IPS-NIHi11 (cell line): ENCODE measurements around the gene PC.
"Not testable (repeated sequence)": the region's sequence is repeated elsewhere in the genome, so short reads cannot be mapped to it uniquely, and the experiment has no call there.

ENCODE experiments used
- DNase-seq: peaks from one replicate; pipeline ENCODE4 v3.0.0; 2012; ENCODE audit warnings: mixed read lengths, low spot score

The PC gene

GRCh38 chr11:66841861-66842260 lies 116.3 kb downstream of the PC start:
- no peak for DNase-seq

GRCh38 chr11:66840317-66841091 lies 117.7 kb downstream of the PC start:
- no peak for DNase-seq

- no peak for DNase-seq
Observed at GRCh38 chr11:66835768-66836405, 122.3 kb downstream of the PC start.

GRCh38 chr11:66834943-66835342 lies 123.2 kb downstream of the PC start:
- DNase-seq, result no peak

GRCh38 chr11:66834539-66834845 lies 123.7 kb downstream of the PC start:
- DNase-seq, result no peak

GRCh38 chr11:66824573-66824972 lies 133.6 kb downstream of the PC start:
- DNase-seq, result not testable (repeated sequence)

- DNase-seq, result no peak
Observed at GRCh38 chr11:66823700-66824099, 134.5 kb downstream of the PC start.

- DNase-seq, result no peak
Observed at GRCh38 chr11:66820901-66821300, 137.3 kb downstream of the PC start.

- DNase-seq, result no peak
Observed at GRCh38 chr11:66820381-66820780, 137.8 kb downstream of the PC start.

- no peak for DNase-seq
Observed at GRCh38 chr11:66818231-66818955, 139.8 kb downstream of the PC start.

GRCh38 chr11:66815646-66816045 lies 142.5 kb downstream of the PC start:
- no peak for DNase-seq

GRCh38 chr11:66814678-66815077 lies 143.5 kb downstream of the PC start:
- DNase-seq, result no peak

- no peak for DNase-seq
Observed at GRCh38 chr11:66810576-66811185, 147.5 kb downstream of the PC start.

- no peak for DNase-seq
Observed at GRCh38 chr11:66809592-66809991, 148.6 kb downstream of the PC start.

GRCh38 chr11:66800720-66801428 lies 157.3 kb downstream of the PC start:
- no peak for DNase-seq

- DNase-seq, result not testable (repeated sequence)
Observed at GRCh38 chr11:66799815-66800214, 158.4 kb downstream of the PC start.
